ENCODE measurements around the gene ZBTB40.

The ZBTB40 gene

DNA sequence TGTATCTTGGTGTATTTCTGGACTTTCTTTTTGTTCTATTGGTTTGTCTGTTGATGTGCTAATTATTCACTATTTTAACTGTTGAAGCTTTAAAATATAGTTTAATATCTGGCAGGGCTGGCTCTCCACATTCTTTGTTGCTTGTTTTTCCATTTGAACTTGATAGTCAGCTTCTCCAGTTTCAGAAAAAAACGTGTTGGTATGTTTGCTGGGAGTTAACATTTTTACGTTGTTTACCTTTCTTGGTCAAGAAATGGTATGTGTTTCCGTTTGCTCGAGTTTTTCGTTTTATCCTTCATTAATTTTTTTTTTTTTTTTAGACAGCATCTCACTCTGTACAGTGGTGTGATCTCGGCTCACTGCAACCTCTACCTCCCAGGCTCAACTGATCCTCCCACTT lies 16.9 kb upstream of the ZBTB40 start:
- no peak for DNase-seq (ENCODE audit: low spot score)

DNA sequence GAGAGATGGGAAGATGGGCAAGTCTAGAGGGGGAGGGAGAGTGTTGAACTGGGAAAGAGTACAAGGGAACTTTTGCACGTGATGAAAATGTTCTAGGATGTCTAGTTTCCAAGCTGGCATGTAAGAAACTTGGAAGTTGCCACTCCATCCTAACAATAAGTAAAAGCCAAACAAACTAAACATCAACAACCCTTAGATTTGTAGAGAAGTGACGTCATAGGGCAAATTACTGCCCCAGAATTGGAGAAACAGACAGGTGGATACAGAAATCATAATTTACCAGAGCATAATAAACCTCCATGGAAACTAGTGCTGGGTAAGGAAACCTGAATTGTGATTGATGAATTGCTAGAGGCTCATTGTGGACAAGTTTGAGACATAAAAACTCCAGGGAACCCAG lies 14.7 kb upstream of the ZBTB40 start:
- DNase-seq (ENCODE audit: low spot score): no peak

DNA sequence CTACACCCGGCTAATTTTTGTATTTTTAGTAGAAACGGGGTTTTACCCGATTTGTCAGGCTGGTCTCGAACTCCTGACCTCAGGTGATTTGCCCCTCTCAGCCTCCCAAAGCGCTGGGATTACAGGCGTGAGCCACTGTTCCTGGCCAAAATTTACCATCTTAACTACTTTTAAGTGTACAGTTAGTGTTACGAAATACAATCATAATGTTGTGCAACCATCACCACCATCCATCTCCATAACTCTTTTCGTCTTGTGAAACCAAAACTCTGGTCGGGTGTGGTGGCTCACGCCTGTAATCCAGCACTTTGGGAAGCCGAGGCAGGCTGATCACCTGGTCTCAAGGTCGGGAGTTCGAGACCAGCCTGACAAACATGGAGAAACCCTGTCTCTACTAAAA lies 14.1 kb upstream of the ZBTB40 start:
- DNase-seq (ENCODE audit: low spot score): no peak

DNA sequence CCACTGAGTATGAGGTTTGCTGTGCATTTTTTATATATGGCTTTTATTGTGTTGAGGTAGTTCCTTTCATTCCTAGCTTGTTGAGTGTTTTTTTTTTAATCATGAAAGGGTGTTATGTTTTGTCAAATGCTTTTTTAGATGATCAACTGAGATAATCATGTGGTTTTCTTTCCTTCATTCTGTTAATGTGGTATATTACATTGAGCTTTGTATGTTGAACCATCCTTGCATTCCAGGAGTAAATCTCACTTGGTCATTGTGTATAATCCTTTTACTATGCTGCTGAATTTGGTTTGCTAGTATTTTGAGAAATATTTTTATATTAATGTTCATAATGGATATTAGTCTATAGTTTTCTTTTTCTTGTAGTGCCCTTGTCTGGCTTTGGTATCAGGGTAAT lies 11.1 kb upstream of the ZBTB40 start:
- DNase-seq (ENCODE audit: low spot score): no peak

DNA sequence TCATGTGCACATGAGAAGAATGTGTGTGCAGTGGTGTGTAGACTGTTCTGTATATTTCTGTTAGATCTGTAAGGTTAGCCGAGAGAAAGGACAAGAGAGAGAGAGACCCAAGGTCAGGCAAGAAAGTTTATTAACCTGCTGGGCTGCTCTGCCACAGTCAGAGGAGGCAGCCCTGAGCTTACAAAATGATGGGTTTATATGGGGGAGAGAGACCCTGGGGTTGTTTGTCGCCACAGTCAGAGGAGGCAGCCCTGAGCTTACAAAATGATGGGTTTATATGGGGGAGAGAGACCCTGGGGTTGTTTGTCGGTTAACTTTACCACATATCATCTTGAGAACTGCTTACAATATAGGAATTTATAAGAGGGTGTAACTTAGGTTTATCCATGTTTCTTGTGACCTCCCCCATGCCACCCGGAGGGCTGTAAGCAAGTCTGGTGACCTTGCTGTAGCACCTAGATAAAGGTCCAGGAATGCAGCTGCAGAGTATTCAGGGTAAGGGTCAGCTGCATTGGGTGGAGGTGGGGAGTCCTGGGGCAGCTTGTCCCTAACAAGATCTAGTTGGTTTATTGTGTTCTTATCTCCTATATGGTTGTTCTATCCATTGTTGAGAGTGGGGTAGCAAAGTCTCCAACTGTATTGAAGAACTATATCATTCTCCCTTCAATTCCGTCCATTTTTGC lies 9.3 kb upstream of the ZBTB40 start:
- no peak for DNase-seq (ENCODE audit: low spot score)

DNA sequence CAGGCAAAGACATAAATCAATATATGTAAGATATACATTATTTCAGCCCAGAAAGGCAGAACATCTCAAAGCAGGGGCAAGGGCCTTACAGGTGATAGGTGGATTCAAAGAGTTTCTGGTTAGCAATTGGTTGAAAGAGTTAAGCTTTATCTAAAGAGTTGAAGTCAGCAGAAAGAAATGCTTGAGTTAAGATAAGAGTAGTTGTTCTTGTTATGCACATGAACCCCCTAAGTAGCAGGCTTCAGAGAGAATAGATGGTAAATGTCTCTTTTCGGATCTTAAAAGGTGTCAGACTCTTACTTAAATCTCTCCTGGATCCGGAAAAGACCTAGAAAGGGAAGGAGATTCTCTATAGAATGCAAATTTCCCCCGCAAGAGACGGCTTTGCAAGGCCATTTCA lies 8.3 kb upstream of the ZBTB40 start:
- DNase-seq (ENCODE audit: low spot score): no peak

DNA sequence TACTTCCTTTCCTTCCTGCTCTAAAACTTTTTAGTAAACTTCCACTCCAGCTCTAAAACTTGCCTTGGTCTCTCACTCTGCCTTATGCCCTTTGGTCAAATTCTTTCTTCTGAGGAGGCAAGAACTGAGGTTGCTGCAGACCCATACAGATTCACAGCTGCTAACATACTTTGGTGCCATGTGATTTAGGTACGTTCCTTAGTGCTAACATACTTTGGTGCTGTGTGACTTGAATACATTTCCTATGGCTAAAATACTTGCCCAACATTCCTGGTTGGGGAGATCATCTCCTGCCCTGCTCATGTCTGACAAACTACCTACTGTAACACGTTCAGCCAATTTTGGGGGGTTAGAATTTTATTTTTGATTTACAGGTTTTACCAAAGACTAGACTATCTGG lies 6.8 kb upstream of the ZBTB40 start:
- no peak for DNase-seq (ENCODE audit: low spot score)

DNA sequence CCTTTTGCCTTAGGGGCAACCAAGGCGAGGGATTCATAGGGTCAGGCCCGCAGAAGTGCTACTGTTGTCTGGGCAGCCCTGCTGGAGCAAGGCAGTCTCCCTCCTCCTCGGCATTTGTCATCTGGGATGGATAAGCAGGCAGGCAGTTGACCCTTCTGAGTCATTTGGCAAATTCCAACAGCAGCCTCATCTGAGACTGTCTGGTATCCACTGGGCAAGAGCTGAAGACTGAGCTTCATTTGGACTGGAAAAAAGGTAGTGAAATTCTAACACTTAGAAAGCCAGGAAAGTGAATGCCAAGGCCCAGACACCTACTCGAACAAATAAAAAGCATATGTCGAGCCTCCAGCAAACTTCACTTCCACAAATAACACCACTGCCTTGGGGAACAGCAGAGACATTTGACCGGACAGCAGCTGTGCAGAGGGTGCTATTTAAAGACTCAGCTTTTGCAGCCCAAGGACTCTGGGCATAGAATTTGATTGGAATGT lies 4.0 kb upstream of the ZBTB40 start:
- DNase-seq (ENCODE audit: low spot score): peak; percentile 90

DNA sequence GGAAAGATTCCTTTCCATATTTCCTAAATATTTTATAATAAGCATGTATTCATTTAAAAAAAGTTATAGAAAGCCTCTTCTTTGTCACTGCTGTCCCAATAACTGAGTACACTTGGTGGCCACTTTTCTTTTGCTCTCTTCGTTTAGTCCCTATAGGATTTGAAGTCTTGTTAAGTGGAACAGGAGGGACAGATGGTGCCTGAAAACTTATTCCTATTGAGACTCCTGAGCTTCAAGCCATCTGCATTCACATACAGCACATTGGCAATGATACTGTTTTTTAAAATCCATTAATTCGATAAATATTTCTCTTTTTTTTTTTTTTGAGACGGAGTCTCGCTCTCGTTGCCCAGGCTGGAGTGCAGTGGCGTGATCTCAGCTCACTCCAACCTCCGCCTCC lies 2.0 kb upstream of the ZBTB40 start:
- no peak for DNase-seq (ENCODE audit: low spot score)

DNA sequence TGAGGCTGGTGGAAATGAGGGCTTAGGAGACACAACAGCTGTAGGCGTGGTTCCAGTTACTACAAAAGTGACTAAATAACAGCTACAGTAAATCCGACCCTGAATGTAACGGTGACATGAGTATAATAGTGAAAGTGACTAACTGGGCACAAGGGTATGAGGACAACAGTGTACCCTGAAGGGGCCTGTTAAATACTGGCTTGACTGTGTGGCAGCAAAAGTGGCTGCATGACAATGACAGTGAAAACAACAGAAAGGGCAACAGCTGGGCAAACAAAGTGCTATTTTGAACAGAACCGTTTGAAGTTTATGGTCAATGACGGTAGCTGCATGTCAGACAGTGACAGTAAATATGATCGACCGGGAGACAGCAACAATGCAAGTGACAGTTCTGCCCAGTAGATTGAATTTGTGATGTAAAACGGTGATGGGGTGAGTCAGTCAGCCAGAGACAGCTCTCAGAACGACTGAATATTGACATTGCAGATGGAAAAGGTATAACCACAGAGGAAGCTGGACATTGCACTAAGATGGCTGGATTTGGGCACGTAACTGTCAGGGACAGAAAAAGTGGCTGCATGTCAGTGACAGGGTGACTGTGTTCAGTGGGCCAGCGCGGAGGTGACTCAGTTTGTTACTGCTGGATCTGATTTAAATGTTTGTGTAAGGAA lies 1.2 kb upstream of the ZBTB40 start:
- no peak for DNase-seq (ENCODE audit: low spot score)

DNA sequence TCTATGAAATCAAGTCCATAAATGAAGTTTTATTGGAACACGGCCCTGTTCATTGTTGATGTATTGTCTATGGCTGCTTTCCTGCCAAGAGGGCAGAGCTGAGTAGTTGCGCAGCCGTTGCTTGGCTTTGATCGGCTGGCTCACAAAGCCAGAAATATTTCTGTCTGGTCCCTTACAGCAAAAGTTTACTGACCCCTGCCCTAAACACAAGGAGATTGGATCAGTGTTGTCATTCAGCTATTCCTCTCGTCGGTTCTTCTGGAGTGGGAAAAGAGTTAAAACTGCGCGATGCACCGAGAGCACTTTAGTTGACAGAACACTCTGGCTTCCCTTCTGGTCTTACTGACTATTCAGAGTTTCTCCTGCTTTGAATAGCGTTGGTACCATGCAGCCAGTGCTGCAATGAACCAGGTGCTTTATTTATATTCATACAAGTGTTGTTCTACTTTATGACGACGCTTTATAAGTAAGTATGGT lies 868 bp downstream of the ZBTB40 start:
- peak; percentile 48 for DNase-seq (ENCODE audit: low spot score)

DNA sequence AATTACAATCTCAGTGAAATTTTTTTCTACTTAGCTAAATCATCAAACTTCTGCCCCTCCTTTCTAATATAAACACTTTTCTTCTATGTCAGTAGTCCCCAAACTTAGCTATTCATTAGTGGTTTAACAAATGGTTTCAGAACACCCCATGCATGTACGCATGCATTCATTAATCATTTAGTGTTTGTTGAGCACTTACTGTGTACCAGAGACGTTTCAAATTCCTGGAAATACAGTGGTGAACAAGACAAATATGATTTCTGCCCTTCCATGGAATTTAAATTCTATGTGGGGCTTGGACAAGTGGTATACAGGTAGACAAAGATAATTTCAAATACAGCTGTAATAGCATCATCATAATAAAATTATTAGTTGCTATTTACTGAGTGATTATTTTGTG lies 1.5 kb downstream of the ZBTB40 start:
- DNase-seq (ENCODE audit: low spot score): no peak

DNA sequence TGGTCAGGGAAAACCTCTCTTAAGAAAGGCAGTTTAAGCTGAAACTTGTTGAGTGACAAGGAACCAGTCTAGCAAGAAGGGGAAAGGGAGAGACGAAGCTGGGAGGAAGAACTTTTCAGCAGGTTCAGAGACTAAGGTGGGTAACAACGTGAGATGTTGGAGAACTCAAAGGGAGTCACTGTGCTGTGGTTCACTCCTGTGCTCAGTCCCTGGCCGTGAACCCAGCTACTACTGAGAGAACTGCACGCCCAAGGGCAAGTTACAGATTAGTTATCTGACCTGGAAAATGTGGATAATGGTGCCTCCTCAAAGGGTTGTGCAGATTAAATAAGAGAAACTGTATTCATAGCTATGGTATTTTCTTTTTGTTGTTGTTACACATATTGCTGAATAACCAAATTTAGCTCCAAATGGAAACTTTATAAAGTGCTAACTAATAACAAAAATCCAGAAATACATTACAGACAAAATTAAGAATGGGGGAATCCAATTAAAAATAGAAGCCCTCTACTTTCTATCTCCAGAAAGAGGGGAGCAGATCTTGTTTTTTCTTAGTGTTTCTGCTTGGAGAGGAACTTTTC lies 2.9 kb downstream of the ZBTB40 start:
- no peak for DNase-seq (ENCODE audit: low spot score)

DNA sequence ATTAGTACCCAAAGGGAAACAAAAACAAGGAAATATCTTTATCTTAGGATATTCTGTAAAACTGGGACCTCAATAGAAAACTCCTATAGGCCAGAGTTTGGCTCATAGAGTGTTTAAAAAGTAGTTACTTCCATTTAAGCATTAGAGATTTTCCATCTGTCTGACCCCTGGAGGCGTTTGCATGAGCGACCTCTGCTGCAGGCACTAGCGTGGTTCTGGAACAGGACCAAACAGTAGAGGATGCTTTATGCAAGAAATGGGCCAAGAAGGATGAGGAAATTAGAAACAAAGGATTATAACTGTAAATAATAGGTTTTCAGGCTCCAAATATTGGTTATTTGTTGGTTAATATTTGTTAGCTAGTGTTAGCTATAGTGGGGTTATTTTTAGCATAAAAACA lies 5.7 kb downstream of the ZBTB40 start:
- peak; percentile 27 for DNase-seq (ENCODE audit: low spot score)

DNA sequence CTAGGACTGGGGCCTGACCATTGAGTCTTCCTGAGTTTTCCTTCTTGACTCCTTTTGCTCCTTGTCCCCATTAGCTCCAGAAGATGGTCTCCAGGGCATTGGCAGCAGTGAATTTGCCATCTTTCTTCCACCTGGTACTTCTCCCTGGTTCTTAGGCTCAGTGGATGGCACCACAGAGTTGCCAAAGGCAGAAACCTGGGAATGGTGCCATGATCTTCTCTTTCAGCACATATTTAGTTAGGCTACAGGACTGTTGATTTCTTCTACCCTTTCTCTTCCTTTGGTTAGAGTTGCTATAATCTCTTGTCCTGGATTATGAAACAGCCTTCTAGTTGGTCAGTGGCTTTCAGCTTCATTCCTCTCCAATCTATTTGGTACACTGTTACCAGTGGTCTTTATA lies 6.2 kb downstream of the ZBTB40 start:
- DNase-seq (ENCODE audit: low spot score): no peak

DNA sequence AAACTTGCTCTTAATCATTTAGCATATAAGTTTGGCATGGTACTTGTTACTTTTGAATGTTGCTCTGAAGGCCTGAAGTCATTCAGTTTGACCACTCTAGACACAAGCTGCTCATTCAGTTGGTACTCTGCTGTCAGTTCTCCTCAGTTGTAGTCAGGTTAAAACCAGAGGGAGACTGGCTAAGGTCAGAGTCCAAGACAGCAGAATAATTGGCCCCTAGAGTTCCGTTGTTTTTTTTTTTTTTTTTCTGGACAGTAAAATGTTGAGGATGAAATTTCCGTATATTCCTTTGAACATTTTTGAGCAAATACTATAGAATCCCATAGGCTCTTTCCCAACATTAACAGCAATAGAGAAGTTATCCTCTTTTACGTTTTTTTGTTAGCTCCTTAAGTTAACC lies 9.4 kb downstream of the ZBTB40 start:
- no peak for DNase-seq (ENCODE audit: low spot score)

DNA sequence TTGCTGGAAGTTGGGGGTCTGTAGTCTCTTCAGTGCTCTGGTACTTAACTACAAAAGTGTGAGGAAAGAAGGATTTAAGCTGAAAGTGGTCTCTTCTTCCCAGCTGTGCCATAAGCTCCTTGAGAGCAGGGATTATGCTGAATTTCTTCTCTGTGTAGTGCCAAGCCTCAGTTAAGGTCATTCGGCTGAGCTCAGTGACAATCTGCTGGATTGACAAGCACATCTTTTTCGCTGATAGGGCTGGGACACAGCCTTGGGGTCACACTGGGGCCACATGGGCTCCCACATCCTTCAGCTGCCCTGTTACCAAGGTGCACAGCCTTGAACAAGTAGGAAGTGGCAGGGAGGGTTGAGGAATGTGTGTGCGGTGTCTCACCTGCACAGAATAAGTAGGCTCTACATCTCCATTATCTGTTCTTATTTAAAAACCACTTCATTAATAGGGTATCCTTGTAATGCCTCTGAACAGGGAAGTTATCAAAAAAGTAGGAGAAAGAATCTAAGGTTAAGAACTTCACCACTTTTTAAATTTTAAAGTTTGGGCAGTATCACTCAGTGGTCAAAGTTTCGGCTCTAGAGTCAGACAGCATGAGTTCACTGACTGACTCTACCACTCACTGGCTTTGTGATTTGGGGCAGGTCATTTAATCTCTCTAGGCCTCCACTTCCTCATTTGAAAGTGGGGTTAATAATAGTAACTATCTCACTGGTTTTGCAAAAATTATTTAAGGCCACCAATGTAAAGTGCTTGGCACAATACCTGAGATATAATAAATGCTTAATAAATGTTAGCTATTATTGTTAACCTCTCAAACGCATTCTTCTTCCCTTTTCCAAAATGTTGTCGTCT lies 10.3 kb downstream of the ZBTB40 start:
- no peak for DNase-seq (ENCODE audit: low spot score)

DNA sequence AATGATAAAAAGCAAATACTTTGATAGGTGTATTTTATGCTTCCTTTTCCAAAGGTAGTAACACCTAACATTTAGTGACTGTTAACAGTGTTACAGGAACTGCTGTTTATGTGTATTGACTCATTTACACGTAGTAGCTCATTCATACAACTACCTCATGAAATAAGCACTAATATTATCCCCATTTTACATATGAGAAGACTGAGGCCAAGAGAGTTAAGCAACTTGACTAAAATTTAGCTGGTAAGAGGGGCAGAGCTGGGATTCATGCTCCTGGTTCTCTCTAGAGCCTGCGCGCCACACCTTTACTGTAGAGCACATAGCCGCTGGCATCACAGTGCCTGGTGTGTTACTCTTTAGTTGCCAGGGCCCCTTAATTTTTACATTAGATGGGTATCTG lies 11.3 kb downstream of the ZBTB40 start:
- DNase-seq (ENCODE audit: low spot score): no peak

DNA sequence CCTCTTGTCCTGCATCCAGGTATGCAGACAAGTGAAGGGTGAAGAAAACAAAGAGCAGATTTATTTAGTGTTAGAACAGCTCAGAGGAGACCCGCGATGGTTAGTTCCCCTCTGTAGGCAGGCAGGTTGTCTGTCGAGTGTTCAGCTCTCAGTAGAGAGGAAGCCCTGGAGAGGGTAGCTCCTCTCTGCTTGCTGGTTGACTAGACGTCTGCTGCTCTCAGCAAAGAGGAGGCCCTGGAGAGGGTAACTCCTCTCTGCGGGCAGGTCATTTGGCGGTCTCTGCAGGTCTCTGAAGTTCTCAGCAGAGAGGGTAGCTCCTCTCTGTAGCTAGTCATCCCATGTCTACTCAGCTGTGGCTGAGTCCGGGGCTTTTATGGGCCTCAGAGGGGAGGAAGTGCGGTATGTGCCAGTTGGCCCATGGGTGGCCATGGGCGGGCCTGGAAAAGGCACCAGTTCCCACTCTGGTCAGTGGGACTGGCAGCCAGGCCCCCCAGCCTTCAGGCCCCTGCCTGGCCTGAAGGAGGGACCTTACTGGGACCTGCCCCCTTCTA lies 13.4 kb downstream of the ZBTB40 start:
- DNase-seq (ENCODE audit: low spot score): no peak

DNA sequence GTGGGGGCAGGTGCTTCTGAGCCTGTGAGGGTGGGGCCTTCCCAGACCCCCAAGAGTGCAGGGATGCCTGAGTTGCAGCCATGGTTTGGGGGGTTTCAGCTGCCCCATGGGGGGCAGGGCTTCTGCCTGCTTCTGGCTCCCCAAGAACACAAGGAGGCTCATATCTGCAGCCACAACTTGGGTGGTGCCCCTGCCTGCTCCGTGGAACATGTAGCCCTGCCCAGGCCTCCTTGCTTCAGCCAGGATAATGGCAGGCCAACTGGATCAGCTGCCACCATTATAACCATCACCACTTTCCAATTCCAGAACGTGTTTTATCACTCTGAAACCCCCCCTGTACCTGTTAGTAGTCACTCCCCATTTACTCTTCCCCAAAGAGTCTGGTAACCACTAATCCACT lies 14.0 kb downstream of the ZBTB40 start:
- no peak for DNase-seq (ENCODE audit: low spot score)

DNA sequence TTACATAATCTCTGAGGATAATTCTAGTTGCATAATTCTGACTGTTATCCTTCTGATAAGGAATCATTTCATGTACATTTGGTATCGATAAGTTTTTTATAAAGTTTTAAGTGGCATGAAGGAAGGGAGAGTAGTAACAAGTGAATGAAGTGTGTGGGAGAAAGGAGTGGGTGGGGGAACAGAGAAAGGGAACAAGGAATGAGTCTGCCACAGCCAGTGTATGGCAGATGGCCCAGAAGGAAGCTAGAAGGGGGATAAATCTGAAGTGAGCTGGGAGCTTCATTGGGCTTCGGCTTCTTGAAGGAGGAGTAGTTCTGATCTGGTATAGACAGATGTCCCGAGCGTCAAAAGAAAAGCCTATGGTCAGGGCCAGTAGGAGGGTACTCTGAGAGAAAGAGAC lies 18.6 kb downstream of the ZBTB40 start:
- no peak for DNase-seq (ENCODE audit: low spot score)

DNA sequence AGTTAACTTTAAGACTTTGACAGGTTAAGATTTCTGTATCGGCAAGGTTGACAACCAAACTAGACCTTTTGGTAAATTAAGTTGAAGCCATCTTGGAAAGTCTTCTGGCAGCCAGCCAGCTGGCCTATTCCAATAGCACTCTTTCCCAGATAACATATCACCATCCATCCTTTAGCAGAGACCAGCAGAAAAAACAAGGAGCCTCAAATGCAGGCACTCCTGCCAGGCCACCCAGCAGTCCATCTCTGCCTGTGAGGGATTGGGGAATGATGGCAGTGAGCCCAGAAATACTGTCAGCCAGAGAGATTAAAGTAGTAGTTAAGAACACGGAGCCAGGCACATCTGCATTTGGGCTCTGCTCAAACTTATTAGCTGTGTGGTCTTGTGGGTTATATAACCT lies 19.4 kb downstream of the ZBTB40 start:
- DNase-seq (ENCODE audit: low spot score): peak; percentile 16
